D721Med (cell line): ENCODE measurements around the gene GRIA1.

ENCODE experiments used
- DNase-seq: peaks from one replicate; pipeline ENCODE4 v3.0.0; 2011; ENCODE audit warnings: low spot score; ENCODE audit not compliant: insufficient read length
- FAIRE-seq: peaks from 2 replicates; lab custom pipeline; 2011; peaks lifted over from hg19 to GRCh38; lab: Jason Lieb, UNC
- TF ChIP-seq, protein P1 (sequence below): IDR thresholded peaks from 2 replicates; pipeline ENCODE4 v1.5.1; 2012; ENCODE audit warnings: mild to moderate bottlenecking, control low read depth; ENCODE audit not compliant: insufficient read depth; ENCODE audit errors: missing control alignments

The GRIA1 gene

DNA sequence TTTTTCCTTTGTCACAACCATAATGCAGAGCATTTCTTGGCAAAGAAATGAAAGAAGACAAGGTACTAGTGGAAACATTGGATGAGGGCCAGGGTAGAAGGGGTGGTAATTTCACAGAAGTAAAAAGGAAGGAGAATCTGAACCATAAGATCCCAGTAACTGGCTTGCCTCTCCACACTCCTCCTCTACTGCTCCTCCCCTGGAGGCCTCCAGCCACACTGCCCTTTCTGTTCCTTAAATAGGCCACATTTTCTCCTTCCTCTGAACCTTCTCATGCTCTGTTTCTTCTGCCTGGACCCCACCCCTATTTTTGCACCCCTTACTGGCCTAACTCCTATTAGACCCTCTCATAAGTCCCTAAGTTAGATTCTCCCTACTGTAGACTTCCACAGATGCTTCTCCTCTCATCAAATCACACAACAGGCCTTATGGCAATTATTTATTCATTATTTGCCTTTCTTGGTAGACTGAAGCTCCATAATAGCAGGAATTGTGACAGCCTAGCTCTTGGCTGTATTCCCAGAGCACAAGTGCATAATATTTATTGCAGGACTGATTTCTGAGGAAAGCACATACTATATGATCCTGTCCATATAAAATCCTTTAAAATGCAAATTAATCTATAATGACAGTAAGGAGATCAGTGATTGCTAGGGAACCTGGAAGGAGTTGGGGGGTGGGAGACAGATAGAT lies 31.3 kb upstream of the GRIA1 start:
- TF ChIP-seq, protein P1, sequence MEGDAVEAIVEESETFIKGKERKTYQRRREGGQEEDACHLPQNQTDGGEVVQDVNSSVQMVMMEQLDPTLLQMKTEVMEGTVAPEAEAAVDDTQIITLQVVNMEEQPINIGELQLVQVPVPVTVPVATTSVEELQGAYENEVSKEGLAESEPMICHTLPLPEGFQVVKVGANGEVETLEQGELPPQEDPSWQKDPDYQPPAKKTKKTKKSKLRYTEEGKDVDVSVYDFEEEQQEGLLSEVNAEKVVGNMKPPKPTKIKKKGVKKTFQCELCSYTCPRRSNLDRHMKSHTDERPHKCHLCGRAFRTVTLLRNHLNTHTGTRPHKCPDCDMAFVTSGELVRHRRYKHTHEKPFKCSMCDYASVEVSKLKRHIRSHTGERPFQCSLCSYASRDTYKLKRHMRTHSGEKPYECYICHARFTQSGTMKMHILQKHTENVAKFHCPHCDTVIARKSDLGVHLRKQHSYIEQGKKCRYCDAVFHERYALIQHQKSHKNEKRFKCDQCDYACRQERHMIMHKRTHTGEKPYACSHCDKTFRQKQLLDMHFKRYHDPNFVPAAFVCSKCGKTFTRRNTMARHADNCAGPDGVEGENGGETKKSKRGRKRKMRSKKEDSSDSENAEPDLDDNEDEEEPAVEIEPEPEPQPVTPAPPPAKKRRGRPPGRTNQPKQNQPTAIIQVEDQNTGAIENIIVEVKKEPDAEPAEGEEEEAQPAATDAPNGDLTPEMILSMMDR, result no peak
- DNase-seq (no peak), FAIRE-seq (no peak)

DNA sequence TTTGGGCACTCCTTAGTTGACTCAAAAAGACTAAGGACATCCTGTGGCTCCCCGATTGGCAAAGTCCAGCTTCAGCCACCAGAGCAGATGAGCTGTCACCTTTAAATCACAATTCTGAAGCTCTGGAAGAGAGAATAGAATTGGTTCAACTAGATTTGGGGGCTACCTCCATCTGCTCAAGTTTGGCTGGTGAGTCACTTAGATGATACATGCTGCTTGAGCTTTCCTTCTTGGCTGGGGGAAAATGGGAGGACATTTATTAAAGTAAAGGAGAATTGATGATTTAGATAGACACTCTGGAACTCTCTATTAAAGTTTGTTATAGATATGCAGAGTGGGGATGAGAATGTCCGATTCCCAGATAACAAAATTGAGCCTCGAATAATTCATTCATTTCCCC lies 30.0 kb upstream of the GRIA1 start:
- TF ChIP-seq, protein P1, result no peak
- FAIRE-seq (no peak), DNase-seq (no peak)

DNA sequence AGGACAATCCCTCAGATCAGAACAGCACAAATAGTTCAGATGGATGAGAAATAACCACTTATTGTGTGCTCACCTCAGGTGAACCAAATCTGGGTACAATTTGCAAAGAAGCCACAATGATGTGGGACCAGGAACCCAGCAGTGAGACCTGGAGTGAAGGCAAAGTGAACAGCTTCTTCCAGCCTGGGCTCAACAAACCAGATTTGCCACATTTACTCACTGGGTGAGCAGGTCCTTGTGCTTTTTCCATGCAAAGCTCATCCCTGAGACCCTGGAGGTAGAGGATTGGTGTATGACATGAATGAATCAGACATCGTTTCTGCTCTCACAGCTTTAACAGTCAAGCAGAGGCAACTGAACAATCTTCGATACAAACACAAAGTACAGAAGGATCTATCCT lies 29.1 kb upstream of the GRIA1 start:
- DNase-seq (no peak), FAIRE-seq (no peak)
- TF ChIP-seq, protein P1, result no peak

DNA sequence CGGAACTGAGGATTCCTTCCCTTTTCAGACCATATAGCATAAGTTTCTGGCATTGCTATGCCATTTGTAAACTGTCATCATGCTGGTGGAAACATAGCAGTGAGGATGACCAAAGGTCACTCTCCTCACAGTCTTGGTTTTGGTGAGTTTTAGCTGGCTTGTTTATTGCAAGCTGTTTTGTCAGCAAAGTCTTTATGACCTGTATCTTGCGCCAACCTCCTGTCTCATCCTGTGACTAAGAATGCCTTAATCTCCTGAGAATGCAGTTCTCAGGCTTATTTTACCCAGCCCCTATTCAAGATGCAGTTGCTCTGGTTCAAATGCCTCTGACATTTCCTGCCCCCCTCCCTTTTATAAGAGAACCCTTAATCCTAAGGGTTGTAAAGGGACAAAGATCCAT lies 26.7 kb upstream of the GRIA1 start:
- no peak for FAIRE-seq
- TF ChIP-seq, protein P1, result no peak

DNA sequence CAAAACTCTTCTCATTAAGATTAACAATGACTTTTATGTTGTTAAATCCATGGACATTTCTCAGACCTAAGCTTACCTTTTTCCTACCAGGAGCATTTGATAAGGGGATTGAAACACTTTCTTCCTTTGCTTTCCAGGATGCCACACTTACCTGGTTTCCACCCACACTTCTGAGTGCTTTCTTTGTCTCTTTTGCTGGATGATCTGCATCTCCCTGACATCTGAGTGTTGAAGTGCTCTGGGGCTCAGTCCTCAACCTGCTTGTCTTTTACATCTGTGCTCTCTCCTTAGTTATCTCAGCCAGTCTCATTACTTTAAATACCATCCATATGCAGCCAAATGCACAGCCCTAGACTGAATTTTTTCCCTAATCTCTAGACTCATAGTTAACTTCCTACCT lies 22.9 kb upstream of the GRIA1 start:
- TF ChIP-seq, protein P1, result no peak
- DNase-seq, result no peak
- no peak for FAIRE-seq

More for the DNA sequence above, 26.7 kb upstream of the GRIA1 start:
- DNase-seq, result no peak

DNA sequence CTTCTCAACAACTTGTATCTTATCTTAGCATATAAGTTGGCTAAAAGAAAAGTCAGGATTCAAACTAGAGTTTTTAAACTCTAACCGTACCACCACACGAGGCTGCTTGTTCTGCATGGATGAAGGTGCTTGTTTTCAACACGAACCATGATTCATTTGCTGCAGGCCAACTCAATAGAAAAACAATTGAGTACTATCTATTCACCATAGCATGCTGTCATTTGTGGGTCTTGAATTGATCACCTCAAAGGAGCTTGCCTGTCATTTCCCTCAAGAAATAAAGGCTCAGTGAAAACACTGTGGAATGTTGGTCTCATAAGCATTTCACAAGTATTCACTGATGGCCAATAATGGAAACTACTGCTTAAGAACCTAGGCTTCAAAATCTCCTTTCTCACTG lies 21.0 kb upstream of the GRIA1 start:
- DNase-seq (no peak), FAIRE-seq (no peak)
- TF ChIP-seq, protein P1, result no peak

DNA sequence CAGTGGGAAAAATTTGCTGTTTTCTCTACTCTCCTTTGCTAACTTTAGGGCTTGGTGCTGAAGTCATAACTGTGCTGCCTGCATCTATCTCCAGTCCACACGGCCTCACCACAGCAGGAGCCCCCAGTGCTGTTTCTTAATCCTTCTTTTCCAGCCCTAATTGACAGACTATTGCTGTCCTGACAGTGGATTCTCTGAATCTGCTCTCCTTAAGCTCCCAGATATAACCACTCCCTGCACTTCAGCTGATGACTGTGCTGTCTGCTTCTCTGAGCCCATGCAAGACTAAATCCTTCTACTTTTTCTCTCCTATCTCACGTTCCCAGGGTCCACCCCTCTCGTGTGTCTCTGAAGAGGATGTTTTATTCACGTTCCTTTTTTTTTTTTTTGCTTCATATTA lies 19.7 kb upstream of the GRIA1 start:
- DNase-seq (no peak), FAIRE-seq (peak; percentile 41)
- TF ChIP-seq, protein P1, result no peak
